ENCODE results near the gene CABP2.

The CABP2 gene

GRCh38 chr11:67543585-67543984 is 20.3 kb upstream of the CABP2 start:
- TF ChIP-seq CSRNP3 (CRISPR knock-in tag; IDR thresholded peaks at IDR 0.05) (no peak), ZFP30 (CRISPR knock-in tag; IDR thresholded peaks at IDR 0.05) (no peak), TCF4 (CRISPR knock-in tag; IDR thresholded peaks at IDR 0.05; ENCODE audit: borderline replicate concordance) (no peak), GLIS3 (CRISPR knock-in tag; IDR thresholded peaks at IDR 0.05) (no peak), TOX (CRISPR knock-in tag; IDR thresholded peaks at IDR 0.05; ENCODE audit: borderline replicate concordance) (no peak), ZFP3 (CRISPR knock-in tag; IDR thresholded peaks at IDR 0.05) (no peak), ZNF565 (CRISPR knock-in tag; conservative IDR thresholded peaks at IDR 0.05; ENCODE audit: low read depth) (no peak), OSR1 (CRISPR knock-in tag; IDR thresholded peaks at IDR 0.05) (no peak), ISL1 (CRISPR knock-in tag; IDR thresholded peaks at IDR 0.05) (no peak), ESRRG (CRISPR knock-in tag; IDR thresholded peaks at IDR 0.05) (no peak), ARNTL (CRISPR knock-in tag; IDR thresholded peaks at IDR 0.05; ENCODE audit: borderline replicate concordance, low read depth) (no peak), ZC3H10 (CRISPR knock-in tag; IDR thresholded peaks at IDR 0.05) (no peak), SNAI2 (CRISPR knock-in tag; IDR thresholded peaks at IDR 0.05) (no peak), ZNF8 (CRISPR knock-in tag; IDR thresholded peaks at IDR 0.05) (no peak)
- TF ChIP-seq, protein P1, sequence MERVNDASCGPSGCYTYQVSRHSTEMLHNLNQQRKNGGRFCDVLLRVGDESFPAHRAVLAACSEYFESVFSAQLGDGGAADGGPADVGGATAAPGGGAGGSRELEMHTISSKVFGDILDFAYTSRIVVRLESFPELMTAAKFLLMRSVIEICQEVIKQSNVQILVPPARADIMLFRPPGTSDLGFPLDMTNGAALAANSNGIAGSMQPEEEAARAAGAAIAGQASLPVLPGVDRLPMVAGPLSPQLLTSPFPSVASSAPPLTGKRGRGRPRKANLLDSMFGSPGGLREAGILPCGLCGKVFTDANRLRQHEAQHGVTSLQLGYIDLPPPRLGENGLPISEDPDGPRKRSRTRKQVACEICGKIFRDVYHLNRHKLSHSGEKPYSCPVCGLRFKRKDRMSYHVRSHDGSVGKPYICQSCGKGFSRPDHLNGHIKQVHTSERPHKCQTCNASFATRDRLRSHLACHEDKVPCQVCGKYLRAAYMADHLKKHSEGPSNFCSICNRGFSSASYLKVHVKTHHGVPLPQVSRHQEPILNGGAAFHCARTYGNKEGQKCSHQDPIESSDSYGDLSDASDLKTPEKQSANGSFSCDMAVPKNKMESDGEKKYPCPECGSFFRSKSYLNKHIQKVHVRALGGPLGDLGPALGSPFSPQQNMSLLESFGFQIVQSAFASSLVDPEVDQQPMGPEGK (CRISPR knock-in tag; IDR thresholded peaks at IDR 0.05; ENCODE audit: borderline replicate concordance): no peak
- TF ChIP-seq, protein P2, sequence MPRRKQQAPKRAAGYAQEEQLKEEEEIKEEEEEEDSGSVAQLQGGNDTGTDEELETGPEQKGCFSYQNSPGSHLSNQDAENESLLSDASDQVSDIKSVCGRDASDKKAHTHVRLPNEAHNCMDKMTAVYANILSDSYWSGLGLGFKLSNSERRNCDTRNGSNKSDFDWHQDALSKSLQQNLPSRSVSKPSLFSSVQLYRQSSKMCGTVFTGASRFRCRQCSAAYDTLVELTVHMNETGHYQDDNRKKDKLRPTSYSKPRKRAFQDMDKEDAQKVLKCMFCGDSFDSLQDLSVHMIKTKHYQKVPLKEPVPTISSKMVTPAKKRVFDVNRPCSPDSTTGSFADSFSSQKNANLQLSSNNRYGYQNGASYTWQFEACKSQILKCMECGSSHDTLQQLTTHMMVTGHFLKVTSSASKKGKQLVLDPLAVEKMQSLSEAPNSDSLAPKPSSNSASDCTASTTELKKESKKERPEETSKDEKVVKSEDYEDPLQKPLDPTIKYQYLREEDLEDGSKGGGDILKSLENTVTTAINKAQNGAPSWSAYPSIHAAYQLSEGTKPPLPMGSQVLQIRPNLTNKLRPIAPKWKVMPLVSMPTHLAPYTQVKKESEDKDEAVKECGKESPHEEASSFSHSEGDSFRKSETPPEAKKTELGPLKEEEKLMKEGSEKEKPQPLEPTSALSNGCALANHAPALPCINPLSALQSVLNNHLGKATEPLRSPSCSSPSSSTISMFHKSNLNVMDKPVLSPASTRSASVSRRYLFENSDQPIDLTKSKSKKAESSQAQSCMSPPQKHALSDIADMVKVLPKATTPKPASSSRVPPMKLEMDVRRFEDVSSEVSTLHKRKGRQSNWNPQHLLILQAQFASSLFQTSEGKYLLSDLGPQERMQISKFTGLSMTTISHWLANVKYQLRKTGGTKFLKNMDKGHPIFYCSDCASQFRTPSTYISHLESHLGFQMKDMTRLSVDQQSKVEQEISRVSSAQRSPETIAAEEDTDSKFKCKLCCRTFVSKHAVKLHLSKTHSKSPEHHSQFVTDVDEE (CRISPR knock-in tag; IDR thresholded peaks at IDR 0.05): no peak
- TF ChIP-seq, protein P3, sequence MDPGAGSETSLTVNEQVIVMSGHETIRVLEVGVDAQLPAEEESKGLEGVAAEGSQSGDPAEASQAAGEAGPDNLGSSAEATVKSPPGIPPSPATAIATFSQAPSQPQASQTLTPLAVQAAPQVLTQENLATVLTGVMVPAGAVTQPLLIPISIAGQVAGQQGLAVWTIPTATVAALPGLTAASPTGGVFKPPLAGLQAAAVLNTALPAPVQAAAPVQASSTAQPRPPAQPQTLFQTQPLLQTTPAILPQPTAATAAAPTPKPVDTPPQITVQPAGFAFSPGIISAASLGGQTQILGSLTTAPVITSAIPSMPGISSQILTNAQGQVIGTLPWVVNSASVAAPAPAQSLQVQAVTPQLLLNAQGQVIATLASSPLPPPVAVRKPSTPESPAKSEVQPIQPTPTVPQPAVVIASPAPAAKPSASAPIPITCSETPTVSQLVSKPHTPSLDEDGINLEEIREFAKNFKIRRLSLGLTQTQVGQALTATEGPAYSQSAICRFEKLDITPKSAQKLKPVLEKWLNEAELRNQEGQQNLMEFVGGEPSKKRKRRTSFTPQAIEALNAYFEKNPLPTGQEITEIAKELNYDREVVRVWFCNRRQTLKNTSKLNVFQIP (CRISPR knock-in tag; IDR thresholded peaks at IDR 0.05; ENCODE audit: borderline replicate concordance, low read depth): no peak
- TF ChIP-seq, protein P4, sequence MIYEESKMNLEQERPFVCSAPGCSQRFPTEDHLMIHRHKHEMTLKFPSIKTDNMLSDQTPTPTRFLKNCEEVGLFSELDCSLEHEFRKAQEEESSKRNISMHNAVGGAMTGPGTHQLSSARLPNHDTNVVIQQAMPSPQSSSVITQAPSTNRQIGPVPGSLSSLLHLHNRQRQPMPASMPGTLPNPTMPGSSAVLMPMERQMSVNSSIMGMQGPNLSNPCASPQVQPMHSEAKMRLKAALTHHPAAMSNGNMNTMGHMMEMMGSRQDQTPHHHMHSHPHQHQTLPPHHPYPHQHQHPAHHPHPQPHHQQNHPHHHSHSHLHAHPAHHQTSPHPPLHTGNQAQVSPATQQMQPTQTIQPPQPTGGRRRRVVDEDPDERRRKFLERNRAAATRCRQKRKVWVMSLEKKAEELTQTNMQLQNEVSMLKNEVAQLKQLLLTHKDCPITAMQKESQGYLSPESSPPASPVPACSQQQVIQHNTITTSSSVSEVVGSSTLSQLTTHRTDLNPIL (CRISPR knock-in tag; IDR thresholded peaks at IDR 0.05; ENCODE audit: low read depth): no peak
- ATAC-seq: no peak

DNA sequence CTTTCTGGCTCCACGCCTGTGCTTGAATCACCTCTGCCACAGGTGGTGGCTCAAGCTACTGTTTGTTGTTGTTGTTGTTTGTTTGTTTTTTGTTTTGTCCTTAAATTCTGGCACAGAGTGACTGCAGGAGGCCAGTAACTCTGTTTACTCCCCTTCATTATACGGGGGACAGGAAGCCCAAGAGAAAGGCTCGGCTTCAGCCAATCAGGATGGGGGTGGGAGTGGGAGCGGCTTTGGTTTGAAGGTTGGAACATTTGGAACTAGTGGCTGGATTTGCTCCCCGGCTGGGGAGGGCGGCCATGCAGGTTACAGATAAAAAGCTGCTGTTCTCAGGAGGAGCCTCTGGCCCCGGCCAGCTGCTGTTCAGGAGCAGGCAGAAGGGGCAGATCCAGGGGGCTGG is 19.7 kb upstream of the CABP2 start:
- no peak for ATAC-seq
- TF ChIP-seq ISL1 (CRISPR knock-in tag; IDR thresholded peaks at IDR 0.05): no peak
- no peak for TF ChIP-seq ZNF70 (CRISPR knock-in tag; IDR thresholded peaks at IDR 0.05)
- TF ChIP-seq ZNF8 (CRISPR knock-in tag; IDR thresholded peaks at IDR 0.05): no peak
- TF ChIP-seq RARB (CRISPR knock-in tag; IDR thresholded peaks at IDR 0.05): no peak
- TF ChIP-seq ZFP3 (CRISPR knock-in tag; IDR thresholded peaks at IDR 0.05): no peak
- TF ChIP-seq, protein P2 (CRISPR knock-in tag; IDR thresholded peaks at IDR 0.05): no peak
